H1 (cell line): ENCODE data around the gene PHACTR1. TPM values are rescaled to one million over a fixed set of nuclear protein-coding genes. Genes with fewer than 3 reads are reported as not detected.

Experiments used
- NRF1 ChIP-seq: IDR thresholded peaks from 2 replicates; pipeline ENCODE4 v1.6.1; 2011; ENCODE audit warnings: mild to moderate bottlenecking, low read depth, low read length, improper control_type of control experiment
- YY1 ChIP-seq: IDR thresholded peaks from 2 replicates; pipeline ENCODE4 v1.6.1; 2011; ENCODE audit warnings: low read depth, mild to moderate bottlenecking, low read length
- polyA plus RNA-seq, 7 experiments: library from polyadenylated mRNA; depleted of rRNA in 3 of 7; stranded (reverse) in 5 of 7; unstranded in 2 of 7; fragments of >200 nt in 5 of 7; fragments of 200-250 nt in 2 of 7; gene quantifications; 1 replicate in 5 of 7; 2 replicates in 1 of 7; 4 replicates in 1 of 7; pipeline versions ENCODE4 v1.2.1 to v1.2.3, GENCODE V29; 2011 to 2013; ENCODE audit warnings: missing spikeins in 2 of 7, mixed read lengths in 2 of 7
- total RNA-seq: library from RNA; stranded (reverse); fragmentation: NEBNext Ultra II Directional; extraction: Animal tissue kit (Norgen Biotek cat#: 25700); gene quantifications from 2 replicates; pipeline ENCODE4 v1.2.1, GENCODE V29; 2021
- TF ChIP-seq, protein P1 (sequence below): fragments of 300-600 bp; sonication (generic); IDR thresholded peaks from 2 replicates; pipeline ENCODE4 v1.7.1; 2012; ENCODE audit warnings: low read length, moderate library complexity, mild to moderate bottlenecking, inconsistent platforms; ENCODE audit not compliant: insufficient replicate concordance

PHACTR1 gene
- total and polyA plus RNA-seq, 2 of the 8 experiments (the other 6 are each of a cell fraction or from before 2014, with no cell fraction given), result 3.9 to 17.1 TPM

DNA sequence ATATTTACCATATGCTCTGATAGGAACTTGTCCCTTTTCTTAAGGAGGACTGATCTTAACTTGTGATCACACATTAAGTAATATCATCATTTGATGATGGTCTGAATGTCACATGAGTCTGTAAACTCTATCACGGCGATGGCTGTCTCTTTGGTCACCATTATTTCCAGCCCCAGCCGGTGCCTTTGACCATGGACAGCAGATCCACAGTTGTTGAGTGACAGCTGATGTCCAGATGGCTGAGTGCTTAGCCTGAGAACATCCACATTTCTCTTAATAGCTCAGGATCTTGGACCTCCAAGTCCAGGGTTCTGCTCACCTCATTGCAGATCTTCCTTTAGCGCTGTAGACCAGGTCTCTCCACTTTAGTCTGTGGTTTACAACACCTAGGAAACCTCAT lies 440.7 kb downstream of the PHACTR1 start (continued):
- TF ChIP-seq, protein P1, sequence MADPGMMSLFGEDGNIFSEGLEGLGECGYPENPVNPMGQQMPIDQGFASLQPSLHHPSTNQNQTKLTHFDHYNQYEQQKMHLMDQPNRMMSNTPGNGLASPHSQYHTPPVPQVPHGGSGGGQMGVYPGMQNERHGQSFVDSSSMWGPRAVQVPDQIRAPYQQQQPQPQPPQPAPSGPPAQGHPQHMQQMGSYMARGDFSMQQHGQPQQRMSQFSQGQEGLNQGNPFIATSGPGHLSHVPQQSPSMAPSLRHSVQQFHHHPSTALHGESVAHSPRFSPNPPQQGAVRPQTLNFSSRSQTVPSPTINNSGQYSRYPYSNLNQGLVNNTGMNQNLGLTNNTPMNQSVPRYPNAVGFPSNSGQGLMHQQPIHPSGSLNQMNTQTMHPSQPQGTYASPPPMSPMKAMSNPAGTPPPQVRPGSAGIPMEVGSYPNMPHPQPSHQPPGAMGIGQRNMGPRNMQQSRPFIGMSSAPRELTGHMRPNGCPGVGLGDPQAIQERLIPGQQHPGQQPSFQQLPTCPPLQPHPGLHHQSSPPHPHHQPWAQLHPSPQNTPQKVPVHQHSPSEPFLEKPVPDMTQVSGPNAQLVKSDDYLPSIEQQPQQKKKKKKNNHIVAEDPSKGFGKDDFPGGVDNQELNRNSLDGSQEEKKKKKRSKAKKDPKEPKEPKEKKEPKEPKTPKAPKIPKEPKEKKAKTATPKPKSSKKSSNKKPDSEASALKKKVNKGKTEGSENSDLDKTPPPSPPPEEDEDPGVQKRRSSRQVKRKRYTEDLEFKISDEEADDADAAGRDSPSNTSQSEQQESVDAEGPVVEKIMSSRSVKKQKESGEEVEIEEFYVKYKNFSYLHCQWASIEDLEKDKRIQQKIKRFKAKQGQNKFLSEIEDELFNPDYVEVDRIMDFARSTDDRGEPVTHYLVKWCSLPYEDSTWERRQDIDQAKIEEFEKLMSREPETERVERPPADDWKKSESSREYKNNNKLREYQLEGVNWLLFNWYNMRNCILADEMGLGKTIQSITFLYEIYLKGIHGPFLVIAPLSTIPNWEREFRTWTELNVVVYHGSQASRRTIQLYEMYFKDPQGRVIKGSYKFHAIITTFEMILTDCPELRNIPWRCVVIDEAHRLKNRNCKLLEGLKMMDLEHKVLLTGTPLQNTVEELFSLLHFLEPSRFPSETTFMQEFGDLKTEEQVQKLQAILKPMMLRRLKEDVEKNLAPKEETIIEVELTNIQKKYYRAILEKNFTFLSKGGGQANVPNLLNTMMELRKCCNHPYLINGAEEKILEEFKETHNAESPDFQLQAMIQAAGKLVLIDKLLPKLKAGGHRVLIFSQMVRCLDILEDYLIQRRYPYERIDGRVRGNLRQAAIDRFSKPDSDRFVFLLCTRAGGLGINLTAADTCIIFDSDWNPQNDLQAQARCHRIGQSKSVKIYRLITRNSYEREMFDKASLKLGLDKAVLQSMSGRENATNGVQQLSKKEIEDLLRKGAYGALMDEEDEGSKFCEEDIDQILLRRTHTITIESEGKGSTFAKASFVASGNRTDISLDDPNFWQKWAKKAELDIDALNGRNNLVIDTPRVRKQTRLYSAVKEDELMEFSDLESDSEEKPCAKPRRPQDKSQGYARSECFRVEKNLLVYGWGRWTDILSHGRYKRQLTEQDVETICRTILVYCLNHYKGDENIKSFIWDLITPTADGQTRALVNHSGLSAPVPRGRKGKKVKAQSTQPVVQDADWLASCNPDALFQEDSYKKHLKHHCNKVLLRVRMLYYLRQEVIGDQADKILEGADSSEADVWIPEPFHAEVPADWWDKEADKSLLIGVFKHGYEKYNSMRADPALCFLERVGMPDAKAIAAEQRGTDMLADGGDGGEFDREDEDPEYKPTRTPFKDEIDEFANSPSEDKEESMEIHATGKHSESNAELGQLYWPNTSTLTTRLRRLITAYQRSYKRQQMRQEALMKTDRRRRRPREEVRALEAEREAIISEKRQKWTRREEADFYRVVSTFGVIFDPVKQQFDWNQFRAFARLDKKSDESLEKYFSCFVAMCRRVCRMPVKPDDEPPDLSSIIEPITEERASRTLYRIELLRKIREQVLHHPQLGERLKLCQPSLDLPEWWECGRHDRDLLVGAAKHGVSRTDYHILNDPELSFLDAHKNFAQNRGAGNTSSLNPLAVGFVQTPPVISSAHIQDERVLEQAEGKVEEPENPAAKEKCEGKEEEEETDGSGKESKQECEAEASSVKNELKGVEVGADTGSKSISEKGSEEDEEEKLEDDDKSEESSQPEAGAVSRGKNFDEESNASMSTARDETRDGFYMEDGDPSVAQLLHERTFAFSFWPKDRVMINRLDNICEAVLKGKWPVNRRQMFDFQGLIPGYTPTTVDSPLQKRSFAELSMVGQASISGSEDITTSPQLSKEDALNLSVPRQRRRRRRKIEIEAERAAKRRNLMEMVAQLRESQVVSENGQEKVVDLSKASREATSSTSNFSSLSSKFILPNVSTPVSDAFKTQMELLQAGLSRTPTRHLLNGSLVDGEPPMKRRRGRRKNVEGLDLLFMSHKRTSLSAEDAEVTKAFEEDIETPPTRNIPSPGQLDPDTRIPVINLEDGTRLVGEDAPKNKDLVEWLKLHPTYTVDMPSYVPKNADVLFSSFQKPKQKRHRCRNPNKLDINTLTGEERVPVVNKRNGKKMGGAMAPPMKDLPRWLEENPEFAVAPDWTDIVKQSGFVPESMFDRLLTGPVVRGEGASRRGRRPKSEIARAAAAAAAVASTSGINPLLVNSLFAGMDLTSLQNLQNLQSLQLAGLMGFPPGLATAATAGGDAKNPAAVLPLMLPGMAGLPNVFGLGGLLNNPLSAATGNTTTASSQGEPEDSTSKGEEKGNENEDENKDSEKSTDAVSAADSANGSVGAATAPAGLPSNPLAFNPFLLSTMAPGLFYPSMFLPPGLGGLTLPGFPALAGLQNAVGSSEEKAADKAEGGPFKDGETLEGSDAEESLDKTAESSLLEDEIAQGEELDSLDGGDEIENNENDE, result no peak
- no peak for TF ChIP-seq YY1
- no peak for TF ChIP-seq NRF1
